ENCODE results near the gene SH2D7.
"Not testable (repeated sequence)": the region's sequence is repeated elsewhere in the genome, so short reads cannot be mapped to it uniquely, and the experiment has no call there.

Gene SH2D7

GRCh38 chr15:78133801-78134200 is 41.4 kb downstream of the SH2D7 start:
- DNase-seq (ENCODE audit: low read depth in 2 of 2): no peak

- DNase-seq (ENCODE audit: low read depth in 2 of 2): no peak
Measured at GRCh38 chr15:78139578-78139977, 47.2 kb downstream of the SH2D7 start.

- DNase-seq (ENCODE audit: low read depth in 2 of 2): no peak
Measured at GRCh38 chr15:78140292-78140691, 47.9 kb downstream of the SH2D7 start.

- no peak for DNase-seq (ENCODE audit: low read depth in 2 of 2)
Measured at GRCh38 chr15:78142332-78142731, 50.0 kb downstream of the SH2D7 start.

GRCh38 chr15:78146425-78147154 is 54.2 kb downstream of the SH2D7 start:
- no peak for DNase-seq (ENCODE audit: low read depth in 2 of 2)

GRCh38 chr15:78147566-78147965 is 55.2 kb downstream of the SH2D7 start:
- no peak for DNase-seq (ENCODE audit: low read depth in 2 of 2)

- DNase-seq (ENCODE audit: low read depth in 2 of 2): no peak
Measured at GRCh38 chr15:78148392-78149067, 56.2 kb downstream of the SH2D7 start.

- peak; percentile 100 for DNase-seq (ENCODE audit: low read depth in 2 of 2)
Measured at GRCh38 chr15:78149068-78149804, 56.9 kb downstream of the SH2D7 start, which contains the start of gene IDH3A. Gene IDH3A (plus strand): TSS chr15:78149362. CDS start chr15:78149404, 42 bp downstream.

- DNase-seq (ENCODE audit: low read depth in 2 of 2): no peak
Measured at GRCh38 chr15:78149805-78150751, 57.7 kb downstream of the SH2D7 start.

- DNase-seq (ENCODE audit: low read depth in 2 of 2): not testable (repeated sequence)
Measured at GRCh38 chr15:78151075-78151474, 58.7 kb downstream of the SH2D7 start.
